ENCODE data around the gene ZNF320.
"Not testable (repeated sequence)": the region's sequence is repeated elsewhere in the genome, so short reads cannot be mapped to it uniquely, and the experiment has no call there.

The ZNF320 gene

GRCh38 chr19:52917531-52917930 lies 20.1 kb upstream of the ZNF320 start:
- DNase-seq = no peak

DNA sequence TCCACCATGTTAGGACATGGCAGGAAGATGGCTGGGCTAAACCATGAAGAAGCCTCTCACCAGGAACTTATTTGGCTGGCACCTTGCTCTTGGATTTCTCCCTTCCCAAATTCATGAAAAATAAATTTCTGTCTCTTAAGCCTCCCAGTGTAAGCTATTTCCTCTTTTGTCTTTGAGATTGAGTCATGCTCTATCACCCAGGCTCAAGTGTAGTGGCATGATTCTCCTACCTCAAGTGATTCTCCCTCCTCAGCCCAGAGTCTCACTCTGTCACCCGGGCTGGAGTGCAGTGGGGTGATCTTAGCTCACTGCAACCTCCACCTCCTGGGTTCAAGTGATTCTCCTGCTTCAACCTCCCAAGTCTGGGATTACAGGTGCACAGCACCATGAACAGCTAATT lies 13.2 kb upstream of the ZNF320 start:
- DNase-seq = no peak

GRCh38 chr19:52904052-52904780 lies 6.8 kb upstream of the ZNF320 start:
- not testable (repeated sequence) for DNase-seq

DNA sequence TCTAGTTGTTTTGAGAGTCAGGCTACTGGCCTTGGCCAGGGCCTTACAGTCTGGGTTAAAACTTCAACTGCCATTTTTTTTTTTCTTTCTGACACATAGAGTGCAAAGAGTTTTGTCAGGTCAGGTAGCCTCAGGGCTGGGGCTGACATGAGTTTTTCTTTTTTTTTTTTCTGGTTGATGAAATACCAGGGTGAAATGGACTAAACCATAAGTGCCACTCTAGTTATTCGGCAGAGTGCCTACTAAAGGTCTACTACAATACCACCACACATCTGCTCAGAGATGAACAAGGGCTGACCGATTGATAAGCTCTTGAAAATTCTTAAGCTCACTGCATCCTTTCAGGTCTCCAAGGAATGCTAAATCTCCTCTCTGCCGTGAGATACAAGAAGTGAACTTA lies 4.4 kb upstream of the ZNF320 start:
- DNase-seq = no peak

- not testable (repeated sequence) for DNase-seq
These were observed 1.2 kb upstream of the ZNF320 start for GRCh38 chr19:52898596-52898995.

- no peak for DNase-seq
These were observed 666 bp upstream of the ZNF320 start for GRCh38 chr19:52898101-52898500.

GRCh38 chr19:52896431-52897137 lies 851 bp downstream of the ZNF320 start:
- DNase-seq = no peak

GRCh38 chr19:52891336-52891735 lies 6.1 kb downstream of the ZNF320 start:
- DNase-seq = no peak

GRCh38 chr19:52889931-52890330 lies 7.5 kb downstream of the ZNF320 start:
- DNase-seq = no peak

- DNase-seq = no peak
These were observed 8.4 kb downstream of the ZNF320 start for GRCh38 chr19:52889076-52889475.

GRCh38 chr19:52880895-52881389 lies 16.5 kb downstream of the ZNF320 start:
- DNase-seq = no peak

DNA sequence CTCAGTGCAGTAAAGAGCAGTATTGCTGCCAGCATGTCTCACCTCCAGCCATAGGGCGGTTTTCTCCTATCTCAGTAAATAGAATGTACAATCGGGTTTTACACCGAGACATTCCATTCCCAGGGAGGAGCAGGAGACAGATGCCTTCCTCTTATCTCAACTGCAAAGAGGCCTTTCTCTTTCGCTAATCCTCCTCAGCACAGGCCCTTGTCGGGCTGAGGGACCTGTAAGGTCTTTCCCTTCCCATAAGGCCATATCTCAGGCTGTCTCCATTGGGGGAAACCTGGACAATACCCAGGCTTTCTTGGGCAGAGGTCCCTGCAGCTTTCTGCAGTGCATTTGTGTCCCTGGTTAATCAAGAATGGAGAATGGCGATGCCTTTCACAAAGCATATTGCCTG lies 24.4 kb downstream of the ZNF320 start:
- not testable (repeated sequence) for DNase-seq

DNA sequence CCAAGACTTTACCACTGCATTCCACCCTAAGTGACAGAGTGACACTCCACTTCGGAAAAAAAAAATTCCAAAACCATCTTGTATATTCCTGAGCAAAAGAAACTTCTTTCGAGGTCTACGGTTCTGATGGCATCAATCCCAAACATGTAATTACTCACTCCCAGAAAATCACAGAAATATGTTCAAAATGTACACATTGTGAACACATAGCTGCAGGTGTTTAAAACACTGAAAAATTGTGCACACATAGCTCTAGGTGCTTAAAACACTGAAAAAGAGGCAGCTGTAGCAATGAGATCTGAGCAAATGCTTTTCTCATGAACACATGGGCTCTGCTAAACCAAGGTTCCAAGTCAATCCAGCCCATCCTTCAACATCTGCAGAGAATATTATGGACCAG lies 26.0 kb downstream of the ZNF320 start:
- no peak for DNase-seq

DNA sequence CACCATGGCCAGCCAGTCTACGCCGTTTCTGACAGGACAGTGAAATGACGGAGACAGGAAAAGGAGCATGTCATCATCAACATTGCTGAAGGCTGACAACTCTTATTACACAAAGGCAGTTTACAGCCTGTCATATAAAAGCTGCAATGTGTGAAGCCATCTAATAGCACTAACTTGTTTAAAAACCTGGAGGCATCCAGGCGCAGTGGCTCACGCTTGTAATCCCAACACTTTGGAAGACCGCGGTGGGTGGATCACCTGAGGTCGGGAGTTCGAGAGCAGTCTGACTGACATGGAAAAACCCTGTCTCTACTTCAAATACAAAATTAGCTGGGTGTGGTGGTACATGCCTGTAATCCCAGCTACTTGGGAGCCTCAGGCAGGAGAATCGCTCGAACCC lies 29.4 kb downstream of the ZNF320 start:
- not testable (repeated sequence) for DNase-seq

DNA sequence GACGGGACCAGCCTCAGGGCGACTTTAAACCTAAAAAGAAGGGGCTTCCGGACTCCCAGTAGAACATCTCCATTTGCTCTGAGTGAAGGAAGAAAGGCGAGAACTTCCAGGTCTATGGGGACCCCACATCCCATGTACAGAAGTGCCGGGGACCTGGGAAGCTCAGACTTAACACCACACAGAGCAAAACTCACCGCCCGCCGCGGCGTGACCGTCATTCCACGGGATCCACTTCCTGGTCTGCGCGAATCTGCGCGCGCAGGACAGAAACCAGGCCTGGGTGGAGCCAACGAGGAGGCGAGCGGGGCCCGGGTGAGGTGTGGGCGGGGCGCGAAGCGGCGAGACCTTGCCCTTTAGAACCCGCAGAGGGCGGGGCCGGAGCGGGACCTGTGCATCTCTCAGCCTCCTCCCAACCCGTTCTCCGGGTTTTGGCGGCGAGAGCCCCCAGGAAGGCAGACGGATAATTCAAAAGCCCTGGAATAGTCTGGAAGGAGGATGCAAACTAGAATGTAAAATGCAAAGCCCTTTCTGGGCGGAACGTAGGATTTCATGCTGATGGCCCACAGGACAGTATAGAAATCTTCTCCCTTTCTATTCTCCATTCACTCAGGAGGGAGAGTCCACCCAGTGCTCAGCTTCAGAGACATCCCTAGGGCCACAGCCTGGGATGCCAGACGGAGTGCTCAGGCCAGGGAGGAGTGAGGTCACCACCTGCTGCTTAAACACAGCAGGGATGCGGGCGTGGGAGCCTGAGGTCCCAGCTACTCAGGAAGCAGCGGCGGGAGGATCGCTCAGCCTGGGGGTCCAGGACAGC lies 39.9 kb downstream of the ZNF320 start, which contains the start of gene ZNF468:
Gene ZNF468 (minus strand): TSS at position 242 of the 814 bp plus-strand sequence. CDS start 3,347 bp downstream, outside the sequence.
- not testable (repeated sequence) for DNase-seq

DNA sequence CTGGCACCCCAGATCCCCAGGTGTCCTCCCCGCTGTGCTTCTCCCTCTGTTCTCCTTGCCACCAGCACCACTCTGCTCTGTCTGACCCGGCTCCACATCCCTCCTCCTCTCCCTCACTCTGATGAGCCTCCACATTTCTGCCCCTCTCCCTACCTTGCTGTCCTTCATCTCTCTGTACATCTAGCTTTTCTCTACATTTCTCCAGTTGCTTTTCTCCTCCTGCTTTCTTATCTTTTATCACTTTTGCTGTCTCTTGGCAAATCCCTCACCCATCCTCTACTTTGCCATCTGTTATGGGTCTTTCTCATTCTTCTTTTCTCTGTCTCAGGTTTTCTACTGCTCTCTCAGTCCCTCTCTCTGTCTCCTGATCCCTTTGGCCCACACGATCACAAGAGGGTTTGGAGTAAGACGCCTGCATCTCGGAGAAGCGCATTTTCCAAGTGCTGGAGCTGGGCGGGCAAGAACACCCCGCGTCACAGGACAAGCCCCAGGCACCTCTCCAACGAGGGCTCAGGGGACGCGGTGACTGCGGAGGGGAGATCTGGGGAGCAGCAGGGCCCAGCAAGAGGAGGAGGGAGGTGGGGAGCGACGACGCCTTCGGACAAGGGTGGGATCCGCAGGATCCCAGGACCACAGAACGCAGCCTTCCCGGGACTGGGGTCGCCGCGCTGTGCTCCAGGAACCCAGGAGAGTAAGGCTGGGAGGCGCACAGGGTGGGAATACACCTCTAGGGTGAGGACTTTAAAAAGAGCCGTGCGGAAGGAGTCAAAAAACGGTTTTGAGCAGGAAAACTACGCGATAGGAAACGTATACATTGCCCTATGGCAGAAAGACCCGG lies 40.7 kb downstream of the ZNF320 start:
- DNase-seq = not testable (repeated sequence)
